Tibial nerve (tissue), 4 donors: ENCODE results near the gene LENG8. TPM values are rescaled to one million over a fixed set of nuclear protein-coding genes. Genes with fewer than 3 reads are reported as not detected.
A peak's percentile ranks its signal among the peaks of the same experiment; 100 is the strongest.

Experiments
- DNase-seq, 2 donors: peaks; one replicate each; pipeline ENCODE4 v3.0.0-alpha.2; 2019; ENCODE audit warnings: low spot score in 2 of 2
- H3K27ac ChIP-seq, 4 donors: fragments of 200-600 bp; sonication (generic) in 3 of 4; one replicate each; pipeline ENCODE4 v1.5.1; 2017 to 2019; ENCODE audit warnings: mild to moderate bottlenecking in 1 of 4
- H3K27me3 ChIP-seq, 2 donors: fragments of 200-600 bp; sonication (generic) in 1 of 2; one replicate each; pipeline versions ENCODE4 v1.5.1 to v1.6.0; 2017 to 2019
- H3K36me3 ChIP-seq, 3 donors: fragments of 200-600 bp; sonication (generic); one replicate each; pipeline ENCODE4 v1.5.1; 2018 to 2019
- H3K4me1 ChIP-seq, 4 donors: fragments of 200-600 bp; sonication (generic) in 3 of 4; one replicate each; pipeline ENCODE4 v1.5.1; 2017 to 2019
- H3K4me3 ChIP-seq, 4 donors: fragments of 200-600 bp; sonication (generic) in 3 of 4; one replicate each; pipeline ENCODE4 v1.5.1; 2017 to 2019; ENCODE audit warnings: mild to moderate bottlenecking in 1 of 4, moderate library complexity in 1 of 4
- H3K9me3 ChIP-seq, 4 donors: fragments of 200-600 bp; sonication (generic) in 3 of 4; one replicate each; pipeline ENCODE4 v1.5.1; 2017 to 2019
- CTCF ChIP-seq, 5 experiments: fragments of 200-600 bp in 3 of 5; fragments of 450-650 bp in 2 of 5; sonication (generic) in 3 of 5; IDR thresholded peaks; one replicate each; pipeline ENCODE4 v1.5.1; 2016 to 2019; ENCODE audit warnings: antibody characterized with exemption in 5 of 5, mild to moderate bottlenecking in 3 of 5, moderate library complexity in 2 of 5
- EP300 ChIP-seq, 2 donors: sonication (generic); formaldehyde crosslinking; IDR thresholded peaks; one replicate each; pipeline ENCODE4 v1.6.1; 2017; ENCODE audit warnings: antibody characterized with exemption in 2 of 2, mild to moderate bottlenecking in 1 of 2
- POLR2A ChIP-seq, 2 donors: fragments of 450-650 bp; IDR thresholded peaks; one replicate each; pipeline ENCODE4 v1.6.1; 2017; ENCODE audit warnings: antibody characterized with exemption in 2 of 2, mild to moderate bottlenecking in 2 of 2, moderate library complexity in 2 of 2
- WGBS, 2 donors: methylation state at CpG; one replicate each; pipeline ENCODE4 v1.1.5; 2018; 5-methylcytosine and 5-hydroxymethylcytosine counted together
- total RNA-seq, 4 donors: library from RNA; depleted of rRNA; stranded (reverse); fragments of >200 nt; gene quantifications; one replicate each; pipeline ENCODE4 v1.1.0, GENCODE V29; 2016

LENG8 gene
- total RNA-seq, 4 donors from 2014 or later: 189 to 389 (median 285) TPM

DNA sequence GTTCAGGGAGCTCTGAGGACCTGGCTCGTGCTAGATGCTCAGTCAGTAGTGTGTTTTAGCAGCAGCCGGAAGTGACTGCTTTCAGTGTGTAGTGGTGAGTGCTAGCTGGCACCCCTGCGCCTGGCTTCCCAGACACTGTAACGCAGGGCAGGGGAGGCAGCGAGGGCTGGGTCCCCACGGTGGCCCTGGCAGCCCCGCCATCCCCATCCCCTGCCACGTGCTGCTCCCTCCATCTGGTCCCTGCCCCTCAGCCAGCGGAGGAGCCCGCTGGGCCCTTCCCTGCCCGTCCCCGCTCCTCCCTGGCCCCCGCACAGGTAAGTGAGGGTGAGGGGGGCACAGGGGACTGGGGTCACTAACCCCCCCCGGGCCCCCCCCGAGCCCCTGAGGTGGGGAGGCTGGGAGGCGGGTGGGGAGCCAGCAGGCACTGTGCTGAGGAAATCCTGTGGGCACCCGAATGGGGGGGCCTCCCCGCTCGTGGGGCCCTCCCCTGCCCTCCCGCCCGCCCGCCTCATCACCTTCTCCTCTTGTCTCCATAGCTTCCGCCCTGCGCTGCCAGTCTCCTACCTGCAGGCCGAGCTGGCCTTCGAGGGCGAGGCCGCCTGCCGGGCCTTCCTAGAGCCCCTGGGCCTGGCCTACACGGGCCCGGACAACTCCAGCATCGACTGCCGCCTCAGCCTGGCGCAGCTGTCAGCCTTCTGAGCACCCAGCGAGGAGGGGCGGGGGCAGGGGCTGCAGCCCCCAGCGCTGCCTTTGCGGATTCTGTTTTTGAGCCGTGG lies 11.4 kb downstream of the LENG8 start:
- 76 to 79% methylated on average over 24 to 34 of the region's 39 CpGs for WGBS, 2 donors
- no peak overlapping the region for H3K27ac ChIP-seq
- H3K4me1 ChIP-seq: peaks cover 0 to 62% (median 15%) of the 10 kb centered on the region in 4 donors
- H3K27me3 ChIP-seq: no peaks in the 10 kb centered on the region
- H3K9me3 ChIP-seq: no peaks in the 10 kb centered on the region
- H3K4me3 ChIP-seq: no peak overlapping the region
- H3K36me3 ChIP-seq: peaks cover 0 to 70% (median 50%) of the 10 kb centered on the region in 3 donors
- no peak for DNase-seq
- no peak for TF ChIP-seq POLR2A (IDR thresholded peaks at IDR 0.05)
- TF ChIP-seq CTCF (IDR thresholded peaks at IDR 0.05): no peak
- no peak for TF ChIP-seq EP300 (IDR thresholded peaks at IDR 0.05)

- peak overlapping the region in 2 of 4 donors; percentile 7 to 24 for H3K27ac ChIP-seq
- TF ChIP-seq EP300 (IDR thresholded peaks at IDR 0.05): no peak
- TF ChIP-seq POLR2A (IDR thresholded peaks at IDR 0.05): no peak
- TF ChIP-seq CTCF (IDR thresholded peaks at IDR 0.05): no peak
- 71 to 76% methylated on average over 18 to 25 of the region's 27 CpGs for WGBS, 2 donors
- peaks cover 0 to 62% (median 42%) of the 10 kb centered on the region in 3 donors for H3K36me3 ChIP-seq
- peaks cover 0 to 70% (median 15%) of the 10 kb centered on the region in 4 donors for H3K4me1 ChIP-seq
- H3K9me3 ChIP-seq: no peaks in the 10 kb centered on the region
- DNase-seq: no peak
- H3K27me3 ChIP-seq: no peaks in the 10 kb centered on the region
- no peak overlapping the region for H3K4me3 ChIP-seq
Measured at GRCh38 chr19:54461210-54461609, 12.2 kb downstream of the LENG8 start.

DNA sequence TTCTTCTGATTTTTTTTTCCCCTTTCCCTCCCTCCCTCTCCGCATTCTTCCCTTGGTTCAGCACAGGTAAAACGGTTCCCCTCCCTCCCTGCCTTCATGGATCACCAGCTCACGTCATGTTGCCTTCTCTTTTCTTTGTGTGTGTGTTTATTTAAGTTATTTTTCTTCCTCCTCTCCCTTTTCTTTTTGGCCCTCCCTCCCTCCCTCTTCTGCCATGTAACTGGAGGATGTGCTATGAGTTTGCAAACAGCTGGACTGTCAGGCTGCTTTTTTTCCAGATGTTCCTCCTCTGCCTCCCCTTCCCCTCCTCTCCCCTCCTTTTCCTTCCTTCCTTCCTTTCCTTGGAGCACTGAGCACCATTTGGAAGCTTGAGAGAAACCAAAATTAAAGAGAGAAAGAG lies 12.6 kb downstream of the LENG8 start:
- H3K27ac ChIP-seq: peak overlapping the region in 3 of 4 donors; percentile 94 to 96 (median 96)
- peaks cover 0 to 72% (median 15%) of the 10 kb centered on the region in 4 donors for H3K4me1 ChIP-seq
- H3K27me3 ChIP-seq: no peaks in the 10 kb centered on the region
- TF ChIP-seq CTCF (IDR thresholded peaks at IDR 0.05): no peak
- no peak for TF ChIP-seq EP300 (IDR thresholded peaks at IDR 0.05)
- no peak for TF ChIP-seq POLR2A (IDR thresholded peaks at IDR 0.05)
- no peak for DNase-seq
- no peaks in the 10 kb centered on the region for H3K9me3 ChIP-seq
- H3K4me3 ChIP-seq: no peak overlapping the region
- 52 to 58% methylated on average over 3 of the region's 3 CpGs for WGBS, 2 donors
- peaks cover 0 to 58% (median 38%) of the 10 kb centered on the region in 3 donors for H3K36me3 ChIP-seq

DNA sequence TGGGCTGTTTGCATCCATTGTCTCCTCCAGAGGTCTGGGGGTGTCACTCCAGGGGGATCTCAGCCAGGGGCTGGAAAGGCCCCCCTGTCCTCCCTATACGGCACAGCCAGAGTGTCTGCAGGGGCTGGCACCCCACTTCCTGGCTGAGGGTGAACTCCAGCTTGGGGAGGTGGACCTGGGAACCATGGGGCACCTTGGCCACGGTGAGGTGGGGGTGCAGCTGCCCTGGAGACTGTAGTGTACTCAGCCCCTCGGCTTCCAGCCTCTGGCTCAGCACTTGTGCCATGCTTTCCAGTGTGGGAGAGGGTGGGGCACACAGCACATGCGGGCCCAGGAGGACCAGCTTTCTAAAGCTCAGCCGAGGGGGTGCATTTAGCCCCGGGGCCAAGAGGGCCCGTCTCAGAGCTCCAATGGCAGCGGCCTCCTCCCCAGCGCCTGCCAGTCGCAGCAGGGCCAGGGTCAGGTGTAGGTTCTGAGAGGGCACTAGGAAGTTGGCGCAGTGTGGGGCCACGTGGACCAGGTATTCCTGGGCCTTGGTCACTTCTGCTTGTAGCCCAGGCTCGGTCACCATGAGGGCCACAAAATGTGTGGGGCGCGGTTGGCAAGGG lies 13.2 kb downstream of the LENG8 start:
- TF ChIP-seq POLR2A (IDR thresholded peaks at IDR 0.05) (no peak), CTCF (IDR thresholded peaks at IDR 0.05) (no peak), EP300 (IDR thresholded peaks at IDR 0.05) (no peak)
- DNase-seq: no peak

More for the DNA sequence above, 13.2 kb downstream of the LENG8 start:
- 58 to 65% methylated on average over 10 to 15 of the region's 15 CpGs for WGBS, 2 donors
- peaks cover 0 to 72% (median 15%) of the 10 kb centered on the region in 4 donors for H3K4me1 ChIP-seq
- H3K4me3 ChIP-seq: peak overlapping the region; percentile 59 to 73 (median 72)
- no peaks in the 10 kb centered on the region for H3K9me3 ChIP-seq
- no peaks in the 10 kb centered on the region for H3K27me3 ChIP-seq
- peak overlapping the region; percentile 90 to 96 (median 95) for H3K27ac ChIP-seq
- peaks cover 0 to 53% (median 33%) of the 10 kb centered on the region in 3 donors for H3K36me3 ChIP-seq
